ENCODE data around the gene CD44.

Gene CD44

DNA sequence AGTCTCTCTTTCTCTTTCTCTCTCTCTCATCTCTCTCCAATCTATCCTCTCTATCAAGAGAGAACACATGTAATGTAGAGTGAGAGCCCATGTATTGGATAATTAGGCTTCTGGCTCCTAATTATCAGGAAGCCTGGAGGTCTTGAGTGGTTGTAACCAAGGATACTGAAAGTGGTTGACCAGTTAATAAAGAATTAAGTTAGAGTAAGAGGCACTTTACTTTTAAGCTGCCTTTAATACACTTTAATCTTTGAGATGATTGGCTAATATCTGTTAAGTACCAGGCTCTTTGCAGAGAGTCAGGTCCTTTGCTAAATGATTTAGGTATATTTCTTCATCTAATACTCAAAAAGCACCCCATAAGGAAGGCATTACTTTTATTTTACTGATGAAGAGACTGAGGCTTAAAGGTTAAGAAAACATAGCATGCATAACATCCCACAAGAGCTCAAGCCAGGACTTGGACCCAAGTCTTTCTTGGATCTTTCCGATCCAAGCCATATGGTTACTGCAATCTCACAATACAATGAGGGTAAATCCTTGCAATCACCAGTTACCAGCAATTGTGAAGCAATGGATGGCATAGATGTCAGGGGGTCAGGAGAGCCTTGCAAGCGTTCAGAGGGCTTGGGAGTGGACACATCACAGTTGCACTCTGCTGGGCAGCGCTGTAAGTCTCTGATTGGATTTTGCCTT is 22.1 kb downstream of the CD44 start:
- no peaks in the 10 kb centered on the region for H3K27me3 Mint-ChIP-seq
- H3K36me3 Mint-ChIP-seq (ENCODE audit: insufficient read depth) = peaks cover 90% of the 10 kb centered on the region
- ATAC-seq (replicated peaks) (no peak), DNase-seq (no peak)
- peaks cover 84 to 86% of the 10 kb centered on the region in 2 donors for H3K4me1 Mint-ChIP-seq (ENCODE audit: low read depth in 2 of 2)
- peak overlapping the region; percentile 99 to 100 for H3K27ac Mint-ChIP-seq
- H3K9me3 Mint-ChIP-seq = no peaks in the 10 kb centered on the region
- H3K4me3 Mint-ChIP-seq = peak overlapping the region; percentile 77 to 79

DNA sequence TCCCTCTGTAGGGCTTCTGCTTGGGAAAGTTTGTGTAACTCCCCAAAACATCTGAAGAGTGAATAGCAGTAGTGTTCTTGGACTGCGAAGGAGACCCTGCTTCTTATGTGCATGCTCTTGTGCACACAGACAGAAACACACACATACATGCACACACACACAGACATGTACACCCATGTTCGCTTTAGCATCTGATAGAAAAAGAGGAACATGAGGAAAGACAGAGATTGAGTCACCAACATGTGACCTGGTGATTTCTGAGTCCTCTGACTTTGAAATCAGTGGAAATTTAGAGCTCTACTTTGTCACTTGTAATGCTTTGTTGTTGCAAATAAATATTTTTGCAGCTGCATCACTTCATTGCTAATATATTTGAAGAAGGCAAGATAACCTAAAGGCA is 23.8 kb downstream of the CD44 start:
- peaks cover 90% of the 10 kb centered on the region for H3K36me3 Mint-ChIP-seq (ENCODE audit: insufficient read depth)
- H3K4me3 Mint-ChIP-seq = peak overlapping the region; percentile 77 to 79

DNA sequence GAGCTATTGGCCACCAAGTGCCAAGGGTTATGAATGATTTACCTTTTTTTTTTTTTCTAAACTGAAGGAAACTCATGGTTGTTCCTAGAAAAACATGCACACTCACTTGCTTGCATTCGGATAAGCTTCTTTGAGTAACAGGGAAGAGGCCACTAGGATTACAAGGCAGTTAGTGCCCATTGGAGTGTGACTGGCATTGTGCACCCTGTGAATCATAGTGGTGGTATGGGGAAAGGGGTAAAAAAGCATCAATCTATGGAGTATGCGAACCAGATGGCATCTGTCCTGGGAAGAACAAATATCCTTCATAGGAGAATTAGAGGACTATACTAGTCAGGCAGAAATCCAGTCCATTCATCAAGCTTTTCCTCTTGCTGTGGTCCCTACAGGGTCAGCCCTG is 24.2 kb downstream of the CD44 start:
- no peak for DNase-seq
- Mint-ChIP-seq H3K9me3 (no peaks in the 10 kb centered on the region), H3K4me3 (peak overlapping the region; percentile 77 to 79), H3K27ac (peak overlapping the region; percentile 99 to 100), H3K4me1 (ENCODE audit: low read depth in 2 of 2) (peaks cover 87 to 90% of the 10 kb centered on the region in 2 donors), H3K27me3 (no peaks in the 10 kb centered on the region), H3K36me3 (ENCODE audit: insufficient read depth) (peaks cover 90% of the 10 kb centered on the region)
- no peak for ATAC-seq (replicated peaks)

More for the DNA sequence above, 23.8 kb downstream of the CD44 start:
- no peak for DNase-seq
- Mint-ChIP-seq H3K4me1 (ENCODE audit: low read depth in 2 of 2) (peaks cover 88 to 90% of the 10 kb centered on the region in 2 donors), H3K9me3 (no peaks in the 10 kb centered on the region), H3K27ac (peak overlapping the region; percentile 99 to 100), H3K27me3 (no peaks in the 10 kb centered on the region)
- ATAC-seq (replicated peaks) = no peak

DNA sequence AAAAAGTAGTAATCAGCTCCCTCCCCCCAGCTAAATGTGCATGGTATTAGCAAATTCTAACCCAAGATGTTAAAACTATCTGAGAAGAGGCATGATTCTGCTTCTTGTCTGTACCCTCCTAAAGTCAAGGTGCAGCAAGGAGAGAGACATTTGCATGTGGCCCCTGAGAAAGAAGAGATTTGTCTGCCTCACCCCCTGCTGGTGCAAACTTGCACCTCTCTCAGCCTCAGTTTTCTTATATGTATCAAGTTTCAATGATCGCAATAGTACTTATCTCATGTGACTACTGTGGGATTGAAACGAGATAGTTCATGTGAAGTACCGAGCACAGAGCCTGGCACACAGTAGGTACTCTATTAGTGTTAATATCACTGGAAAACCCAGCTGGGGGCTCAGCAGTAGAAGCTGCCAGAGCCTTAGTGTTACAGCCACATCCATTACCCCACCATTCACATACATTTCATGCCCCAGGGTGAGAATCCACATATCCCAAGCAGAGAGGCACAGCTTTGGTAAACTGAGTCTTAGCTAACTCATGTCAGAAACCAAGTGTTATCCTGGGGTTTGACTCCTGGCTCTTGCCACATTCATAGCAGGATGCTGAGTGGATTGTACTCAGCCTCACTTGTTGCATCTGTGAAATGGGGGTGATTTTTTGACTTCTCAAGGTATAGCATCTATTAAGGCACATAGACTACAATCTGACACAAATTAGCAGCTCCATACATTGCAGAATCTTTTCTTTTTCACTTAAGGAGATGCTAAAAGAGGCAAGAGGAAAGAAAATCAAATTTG is 24.9 kb downstream of the CD44 start:
- DNase-seq (peak in 2 of 3 experiments; percentile 38 to 54), ATAC-seq (replicated peaks) (no peak)
- peak overlapping the region; percentile 99 to 100 for H3K27ac Mint-ChIP-seq
- H3K27me3 Mint-ChIP-seq = no peaks in the 10 kb centered on the region
- H3K4me3 Mint-ChIP-seq = peak overlapping the region; percentile 77 to 79
- H3K4me1 Mint-ChIP-seq (ENCODE audit: low read depth in 2 of 2) = peaks cover 89 to 90% of the 10 kb centered on the region in 2 donors
- H3K9me3 Mint-ChIP-seq = no peaks in the 10 kb centered on the region
- peaks cover 90% of the 10 kb centered on the region for H3K36me3 Mint-ChIP-seq (ENCODE audit: insufficient read depth)

DNA sequence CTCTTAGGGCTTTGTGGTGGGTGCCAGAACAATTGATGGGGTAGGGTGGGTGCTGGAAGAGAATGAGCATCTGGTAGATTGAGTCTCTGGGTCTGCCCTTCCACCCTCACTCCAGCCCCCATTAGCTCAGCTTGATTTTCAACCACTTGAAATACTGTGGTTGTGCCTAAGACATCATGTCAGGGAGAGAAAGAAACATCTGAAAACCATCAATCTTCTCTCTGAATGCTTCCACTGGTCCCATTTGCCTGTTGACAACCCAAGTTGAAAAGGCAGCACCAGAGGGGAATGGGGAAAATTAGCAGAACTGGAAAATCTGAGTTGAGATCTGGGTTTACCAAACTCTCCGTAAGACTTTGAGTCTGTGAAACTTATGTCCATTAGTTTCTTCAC is 26.1 kb downstream of the CD44 start:
- Mint-ChIP-seq H3K36me3 (ENCODE audit: insufficient read depth) (peaks cover 92% of the 10 kb centered on the region), H3K27ac (peak overlapping the region; percentile 99 to 100), H3K9me3 (no peaks in the 10 kb centered on the region), H3K4me3 (peak overlapping the region; percentile 77 to 79), H3K4me1 (ENCODE audit: low read depth in 2 of 2) (peaks cover 88 to 96% of the 10 kb centered on the region in 2 donors), H3K27me3 (no peaks in the 10 kb centered on the region)
- no peak for ATAC-seq (replicated peaks)
- no peak for DNase-seq

DNA sequence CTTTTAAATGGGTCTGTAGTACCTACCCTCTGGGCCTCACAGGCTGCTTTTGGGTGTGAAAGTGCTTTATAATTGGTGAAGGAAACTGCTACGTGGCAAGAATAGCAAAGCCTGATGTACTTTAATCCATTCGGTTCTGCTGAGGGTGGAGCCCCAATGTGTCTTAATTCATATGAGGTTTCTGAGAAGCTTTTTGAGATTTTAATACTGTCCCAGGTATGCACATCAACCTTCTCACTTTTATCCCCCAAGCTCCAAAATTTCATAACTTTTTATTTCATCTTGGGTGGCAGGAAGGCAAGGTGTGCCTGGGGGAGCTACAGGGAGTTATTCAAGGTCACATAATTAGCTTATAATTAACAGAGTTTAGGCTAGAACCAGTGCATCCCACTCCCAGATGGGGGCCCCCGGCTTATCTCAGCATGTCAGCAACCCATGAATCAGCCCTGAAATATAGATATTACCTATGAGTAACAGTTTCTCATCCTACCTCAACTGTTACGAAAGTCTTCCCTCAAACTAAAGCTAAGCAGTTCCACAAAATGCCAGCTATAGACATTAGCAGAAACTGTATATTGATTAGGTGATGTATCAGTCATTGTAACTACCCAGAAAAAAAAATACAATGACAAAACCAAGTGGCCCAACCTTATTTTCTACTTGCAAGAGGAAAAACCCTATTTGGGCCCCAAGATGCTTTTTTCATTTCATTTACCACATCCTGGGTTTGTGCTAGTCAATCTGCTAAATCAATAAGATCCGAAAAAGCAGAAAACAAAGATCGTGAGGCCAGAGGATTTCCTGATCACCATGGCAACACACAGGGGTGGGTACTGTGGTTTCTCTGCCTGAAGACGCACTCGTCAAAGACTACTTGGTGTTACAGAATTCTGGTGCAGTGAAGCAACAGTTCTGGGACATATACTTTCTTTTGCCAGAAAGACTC is 26.7 kb downstream of the CD44 start:
- ATAC-seq (replicated peaks) = peak; percentile 78
- H3K36me3 Mint-ChIP-seq (ENCODE audit: insufficient read depth) = peaks cover 92% of the 10 kb centered on the region
- no peaks in the 10 kb centered on the region for H3K27me3 Mint-ChIP-seq
- no peaks in the 10 kb centered on the region for H3K9me3 Mint-ChIP-seq
- peak overlapping the region; percentile 99 to 100 for H3K27ac Mint-ChIP-seq
- H3K4me1 Mint-ChIP-seq (ENCODE audit: low read depth in 2 of 2) = peaks cover 87 to 97% of the 10 kb centered on the region in 2 donors
- peak; percentile 86 to 89 (median 86) for DNase-seq
- peak overlapping the region; percentile 77 to 79 for H3K4me3 Mint-ChIP-seq

DNA sequence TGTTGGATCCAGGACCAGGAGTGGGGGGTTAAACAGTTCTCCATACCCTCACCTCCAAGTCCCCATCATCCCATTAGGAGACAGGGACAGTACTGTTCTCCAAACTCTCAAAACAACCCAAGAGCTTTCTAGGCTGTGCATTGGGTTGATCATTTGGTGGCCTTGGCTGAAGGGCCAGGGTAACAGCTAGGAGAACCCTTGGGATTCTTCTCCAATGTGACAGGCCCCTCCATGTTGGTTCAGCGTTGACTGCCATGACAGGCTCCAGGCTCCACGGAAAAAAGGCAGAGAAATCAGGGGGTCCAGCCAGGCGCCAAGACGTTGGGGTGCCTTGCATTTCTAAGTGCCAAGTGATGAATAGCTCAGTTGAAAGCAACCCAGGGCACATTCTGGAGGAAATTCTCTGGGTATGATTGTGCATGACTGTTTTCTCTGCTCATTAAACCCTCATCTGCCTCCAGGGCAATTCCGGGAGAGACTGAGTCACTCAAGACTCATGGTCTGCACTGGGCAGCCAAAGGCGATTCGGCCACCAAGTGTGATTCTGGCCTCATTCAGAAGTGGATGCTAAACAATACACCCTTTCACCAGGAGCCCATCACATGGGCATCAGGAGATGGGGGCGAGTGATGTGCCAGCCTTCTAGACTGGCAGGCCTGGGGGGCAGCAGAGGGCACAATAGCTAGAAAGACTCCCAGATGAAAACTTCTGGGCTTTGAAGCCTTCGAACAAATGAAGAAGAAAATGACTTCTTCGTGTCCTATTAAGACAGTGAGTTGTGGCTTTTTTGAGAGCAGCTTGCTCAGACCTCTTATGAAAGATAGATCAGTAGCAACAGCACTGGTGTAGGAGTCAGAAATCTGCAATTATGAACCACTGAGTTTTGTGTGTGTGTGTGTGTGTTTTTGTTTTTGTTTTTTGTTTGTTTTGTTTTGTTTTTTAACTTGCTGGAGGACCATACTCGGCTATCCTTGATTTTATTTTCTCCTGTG is 27.7 kb downstream of the CD44 start:
- Mint-ChIP-seq H3K4me3 (peak overlapping the region; percentile 77 to 79), H3K4me1 (ENCODE audit: low read depth in 2 of 2) (peaks cover 88 to 97% of the 10 kb centered on the region in 2 donors), H3K27ac (peak overlapping the region; percentile 99 to 100), H3K36me3 (ENCODE audit: insufficient read depth) (peaks cover 92% of the 10 kb centered on the region), H3K27me3 (no peaks in the 10 kb centered on the region), H3K9me3 (no peaks in the 10 kb centered on the region)
- ATAC-seq (replicated peaks) (peak; percentile 7), DNase-seq (peak; percentile 29 to 51 (median 30))

DNA sequence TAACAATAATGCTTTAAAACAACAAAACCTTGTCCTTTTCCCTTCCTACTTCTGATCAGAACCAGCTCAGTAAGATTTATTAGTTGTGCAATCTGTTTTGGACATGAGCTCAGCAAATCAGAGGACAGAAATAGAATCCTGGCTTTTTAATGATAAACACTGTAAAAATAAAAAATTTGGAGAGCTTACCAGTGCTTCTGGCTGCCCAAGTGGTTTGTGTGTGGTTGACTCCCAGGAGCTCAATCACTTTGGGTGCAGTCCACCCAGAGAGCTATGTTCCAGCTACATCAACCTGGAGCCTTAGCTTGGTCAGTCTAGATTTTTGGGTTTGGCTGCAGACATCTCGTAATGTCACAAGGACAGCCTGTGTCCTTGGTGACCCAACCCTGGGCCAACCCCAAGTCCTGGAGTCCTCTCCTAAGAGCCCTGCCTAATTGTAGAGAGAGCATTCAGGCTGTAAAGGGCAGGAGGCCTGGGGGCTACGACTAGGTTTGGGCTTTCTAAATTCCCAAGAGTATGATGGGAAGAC is 28.5 kb downstream of the CD44 start:
- ATAC-seq (replicated peaks) = no peak

DNA sequence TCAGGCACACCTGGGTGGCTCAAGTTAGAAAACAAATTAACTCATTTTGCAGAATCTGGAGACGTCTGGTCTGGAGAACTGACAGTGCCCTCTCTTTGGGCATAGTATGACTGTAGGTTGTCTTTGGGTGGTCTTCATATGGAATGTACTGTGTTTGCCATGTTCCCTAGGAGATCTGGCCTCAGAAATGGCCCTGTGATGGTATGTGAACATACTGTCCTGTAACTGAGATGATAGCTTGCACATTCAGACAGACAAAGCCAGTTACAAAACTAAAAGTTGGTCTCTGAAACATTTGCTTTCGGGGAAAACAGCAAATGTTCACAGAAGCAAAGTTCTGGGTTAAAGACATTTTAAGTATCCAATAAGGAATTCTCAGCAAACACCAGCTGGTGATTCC is 29.7 kb downstream of the CD44 start:
- ATAC-seq (replicated peaks) = no peak
- peaks cover 99% of the 10 kb centered on the region for H3K36me3 Mint-ChIP-seq (ENCODE audit: insufficient read depth)
- H3K9me3 Mint-ChIP-seq = no peaks in the 10 kb centered on the region
- H3K4me3 Mint-ChIP-seq = peak overlapping the region; percentile 77 to 79
- no peak for DNase-seq
- peaks cover 85 to 98% of the 10 kb centered on the region in 2 donors for H3K4me1 Mint-ChIP-seq (ENCODE audit: low read depth in 2 of 2)
- no peaks in the 10 kb centered on the region for H3K27me3 Mint-ChIP-seq
- peak overlapping the region; percentile 99 to 100 for H3K27ac Mint-ChIP-seq

More for the DNA sequence above, 28.5 kb downstream of the CD44 start:
- Mint-ChIP-seq H3K36me3 (ENCODE audit: insufficient read depth) (peaks cover 95% of the 10 kb centered on the region), H3K27me3 (no peaks in the 10 kb centered on the region), H3K4me3 (peak overlapping the region; percentile 77 to 79), H3K4me1 (ENCODE audit: low read depth in 2 of 2) (peaks cover 88 to 97% of the 10 kb centered on the region in 2 donors), H3K9me3 (no peaks in the 10 kb centered on the region), H3K27ac (peak overlapping the region; percentile 99 to 100)
- no peak for DNase-seq

DNA sequence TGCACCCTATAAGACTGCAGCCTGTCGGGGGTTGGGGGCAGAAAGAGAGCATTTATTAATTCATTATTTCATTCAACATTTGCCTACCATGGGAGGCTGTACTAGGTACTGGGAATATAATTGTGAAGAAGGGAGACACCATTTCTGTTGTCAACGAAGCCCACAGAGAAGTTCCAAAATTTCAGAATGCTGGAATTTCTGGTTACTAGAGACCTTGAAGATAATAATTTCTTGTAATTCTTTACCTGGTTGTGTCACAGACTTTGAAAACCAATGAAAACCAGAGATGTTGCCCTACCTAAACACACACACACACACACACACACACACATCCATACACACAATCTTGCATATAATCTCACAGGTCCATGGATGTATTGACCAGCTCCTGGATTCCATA is 30.1 kb downstream of the CD44 start:
- Mint-ChIP-seq H3K4me1 (ENCODE audit: low read depth in 2 of 2) (peaks cover 84 to 98% of the 10 kb centered on the region in 2 donors), H3K36me3 (ENCODE audit: insufficient read depth) (peaks cover 97% of the 10 kb centered on the region), H3K27ac (peak overlapping the region; percentile 99 to 100), H3K4me3 (peak overlapping the region; percentile 77 to 79), H3K27me3 (no peaks in the 10 kb centered on the region), H3K9me3 (no peaks in the 10 kb centered on the region)
- ATAC-seq (replicated peaks) (no peak), DNase-seq (no peak)

DNA sequence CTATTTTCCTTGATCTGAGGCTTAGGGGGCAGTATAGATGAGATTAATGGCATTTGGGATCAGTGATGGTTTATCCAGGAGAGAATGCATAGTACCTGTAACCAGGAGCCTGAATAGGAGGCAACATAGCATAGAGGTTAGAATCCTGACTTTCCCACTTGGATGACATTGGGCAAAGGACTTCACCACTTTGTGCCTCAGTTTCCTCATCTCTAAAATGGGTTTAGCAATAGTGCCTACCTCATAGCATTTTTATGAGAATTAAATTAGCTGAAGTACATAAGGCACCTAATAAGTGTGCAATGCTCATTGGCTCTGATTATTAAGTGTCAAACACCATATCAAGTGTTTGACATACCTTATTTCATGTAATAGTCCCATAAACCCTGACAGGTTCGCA is 30.8 kb downstream of the CD44 start:
- peak overlapping the region; percentile 99 to 100 for H3K27ac Mint-ChIP-seq
- H3K27me3 Mint-ChIP-seq = no peaks in the 10 kb centered on the region
- ATAC-seq (replicated peaks) (no peak), DNase-seq (no peak)
- H3K4me1 Mint-ChIP-seq (ENCODE audit: low read depth in 2 of 2) = peaks cover 84 to 100% of the 10 kb centered on the region in 2 donors
- H3K36me3 Mint-ChIP-seq (ENCODE audit: insufficient read depth) = peaks cover 97% of the 10 kb centered on the region
- H3K4me3 Mint-ChIP-seq = peak overlapping the region; percentile 77 to 79
- no peaks in the 10 kb centered on the region for H3K9me3 Mint-ChIP-seq

DNA sequence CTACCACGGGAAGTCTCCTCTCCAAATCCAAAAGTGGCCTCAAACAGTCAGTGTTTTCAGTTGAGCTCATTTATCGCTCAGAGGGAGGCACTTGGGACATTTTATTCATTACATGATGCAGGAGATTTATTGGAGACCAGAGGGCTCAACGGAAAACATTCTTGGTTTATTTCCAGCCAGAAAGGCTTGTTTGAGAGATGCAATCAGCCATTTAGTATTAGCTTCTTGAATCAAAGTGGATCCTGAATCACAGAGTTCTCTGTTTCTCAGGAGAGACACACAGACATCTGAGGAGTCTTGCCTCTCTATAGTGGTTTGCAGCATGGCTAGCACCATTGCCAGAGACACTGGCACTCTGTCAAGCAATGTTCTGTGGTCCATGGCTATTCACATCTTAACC is 31.5 kb downstream of the CD44 start:
- no peaks in the 10 kb centered on the region for H3K27me3 Mint-ChIP-seq
- DNase-seq = no peak
- H3K4me1 Mint-ChIP-seq (ENCODE audit: low read depth in 2 of 2) = peaks cover 84 to 100% of the 10 kb centered on the region in 2 donors
- peak overlapping the region; percentile 49 to 79 for H3K4me3 Mint-ChIP-seq
- no peaks in the 10 kb centered on the region for H3K9me3 Mint-ChIP-seq
- peaks cover 97% of the 10 kb centered on the region for H3K36me3 Mint-ChIP-seq (ENCODE audit: insufficient read depth)
- peak overlapping the region; percentile 99 to 100 for H3K27ac Mint-ChIP-seq
- no peak for ATAC-seq (replicated peaks)

Data from effector memory CD8-positive, alpha-beta T cell (primary cell).